HG03280 (cell line): ENCODE data around the gene TSPAN12.

ENCODE experiments used
- ATAC-seq: cut with Tn5 transposase; IDR thresholded peaks from one replicate; pipeline ENCODE4 v1.9.1; 2021; ENCODE audit warnings: mild to moderate bottlenecking, moderate library complexity; ENCODE audit not compliant: unreplicated experiment

Gene TSPAN12

DNA sequence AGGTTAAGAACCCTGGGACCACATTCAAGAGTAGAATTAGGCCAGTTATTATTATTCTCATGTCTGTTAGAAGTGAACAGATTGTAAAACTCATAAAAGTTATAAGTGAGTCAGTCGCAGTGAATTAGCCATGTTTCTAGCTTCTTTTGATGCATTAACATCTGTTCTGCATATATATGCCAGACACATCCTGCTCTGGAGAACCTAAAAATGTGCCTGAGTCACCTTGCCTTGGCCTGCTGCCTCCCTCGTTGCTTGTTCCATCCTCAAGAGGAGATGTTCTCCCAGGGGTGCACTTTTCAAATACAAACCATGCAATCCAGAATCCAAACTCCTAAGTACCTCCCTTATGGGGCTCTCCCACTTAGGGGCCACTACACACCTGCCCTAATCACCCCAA lies 14.8 kb downstream of the TSPAN12 start:
- no peak for ATAC-seq

DNA sequence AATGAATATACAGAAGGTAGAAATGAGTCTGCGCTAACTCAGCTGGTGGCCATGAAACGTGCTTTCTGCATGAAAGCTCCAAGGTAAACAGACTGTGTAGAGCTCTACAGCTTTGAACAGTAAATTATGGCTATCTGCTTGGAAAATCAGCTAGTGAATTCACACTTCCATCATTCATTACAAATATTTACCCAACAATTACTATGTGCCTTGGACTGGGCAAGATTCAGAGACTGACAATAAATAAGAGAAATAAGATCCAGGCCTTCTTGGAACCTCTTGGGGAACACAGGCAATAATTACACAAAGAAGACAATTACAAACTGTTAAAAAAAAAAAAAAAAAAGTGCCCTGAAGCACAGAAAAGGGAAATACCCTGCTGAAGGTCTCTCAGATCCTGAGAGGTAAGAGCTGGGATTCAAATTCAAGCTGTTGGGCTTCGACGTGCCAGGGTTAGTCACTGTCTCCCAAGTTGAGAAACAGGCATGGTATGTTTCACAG lies 15.8 kb downstream of the TSPAN12 start:
- no peak for ATAC-seq

DNA sequence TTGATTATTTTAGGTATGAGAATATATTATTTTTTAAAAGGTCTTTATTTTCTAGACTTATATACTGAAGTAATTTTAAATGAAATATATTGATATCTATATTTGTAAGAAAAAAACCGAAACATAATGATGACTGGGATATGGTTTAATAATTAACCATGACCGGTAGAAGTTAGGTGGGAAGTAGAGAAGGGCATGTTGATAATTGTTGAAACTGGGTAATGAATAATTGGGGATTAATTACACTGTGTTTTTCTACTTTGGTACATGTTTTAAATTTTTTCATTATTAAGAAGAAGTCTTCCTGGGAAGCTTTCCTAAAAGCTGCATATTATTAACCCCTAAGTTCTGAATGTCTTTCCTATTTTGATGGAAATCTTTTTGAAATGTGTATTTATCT lies 16.3 kb downstream of the TSPAN12 start:
- ATAC-seq, result no peak

- peak; percentile 82 for ATAC-seq
These were observed 19.7 kb downstream of the TSPAN12 start for GRCh38 chr7:120838281-120838682.

DNA sequence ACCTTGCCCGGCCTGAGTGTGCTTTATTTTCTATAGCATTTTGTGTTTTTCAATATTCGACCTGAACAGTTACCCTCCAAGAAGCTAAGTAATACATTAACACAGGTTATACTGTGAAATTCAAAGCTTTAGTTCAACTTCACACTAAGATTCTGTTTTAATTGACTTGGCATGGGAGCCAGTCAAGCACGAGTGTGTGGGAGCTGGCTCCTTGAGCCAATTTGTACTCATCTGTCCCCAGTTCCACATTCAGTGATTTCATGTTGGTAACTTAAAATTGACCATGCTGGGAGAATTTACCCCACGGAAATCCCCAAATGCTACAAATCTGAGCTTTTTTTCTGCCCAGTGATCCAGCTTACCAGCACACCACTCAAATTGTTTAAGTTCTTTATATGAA lies 20.3 kb downstream of the TSPAN12 start:
- ATAC-seq, result no peak

DNA sequence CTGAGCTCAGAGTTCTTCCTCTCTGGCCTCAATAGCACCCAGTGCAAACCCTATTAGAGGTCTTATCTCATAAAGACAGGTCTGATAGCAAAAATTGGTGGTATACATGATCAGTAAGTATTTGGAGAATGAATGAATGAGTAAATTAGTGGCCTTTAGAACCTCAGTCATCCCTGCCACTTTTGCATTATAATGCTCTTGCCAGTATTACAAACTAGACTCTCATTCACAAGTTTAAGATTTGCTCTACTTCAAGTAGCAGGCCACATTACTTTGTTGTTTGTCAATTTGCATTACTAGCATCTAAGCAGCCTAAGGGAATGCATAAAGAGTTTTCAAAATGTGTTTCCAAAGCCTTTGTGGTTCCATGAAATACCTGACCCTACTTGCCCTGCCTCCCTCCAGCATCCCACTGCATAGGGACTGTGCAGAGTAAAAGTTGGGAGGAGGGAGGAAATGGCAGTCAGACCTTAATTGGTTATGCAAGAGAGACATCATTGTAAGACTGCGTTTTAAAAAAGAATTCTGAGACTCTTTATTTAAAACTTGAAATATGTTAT lies 21.3 kb downstream of the TSPAN12 start:
- ATAC-seq, result no peak

DNA sequence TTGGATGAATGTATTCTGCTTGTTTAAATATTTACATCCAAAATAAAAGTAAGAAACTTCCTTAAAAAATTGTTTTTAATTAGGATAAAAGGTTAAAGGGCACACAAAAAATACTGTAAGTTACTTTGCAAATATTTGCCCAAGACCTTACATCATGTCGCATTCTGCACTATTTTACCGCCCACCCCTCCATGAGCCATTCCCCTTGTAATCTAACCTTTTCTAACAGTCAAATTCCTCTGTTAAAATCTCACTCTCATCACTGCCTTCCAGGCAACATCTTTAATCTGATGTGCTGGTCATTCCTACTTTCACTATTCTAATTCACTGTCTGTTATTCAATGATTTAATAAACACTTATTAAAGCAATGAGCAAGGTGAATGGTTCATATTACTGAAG lies 23.2 kb downstream of the TSPAN12 start:
- no peak for ATAC-seq

GRCh38 chr7:120833546-120833945 lies 24.4 kb downstream of the TSPAN12 start:
- no peak for ATAC-seq

DNA sequence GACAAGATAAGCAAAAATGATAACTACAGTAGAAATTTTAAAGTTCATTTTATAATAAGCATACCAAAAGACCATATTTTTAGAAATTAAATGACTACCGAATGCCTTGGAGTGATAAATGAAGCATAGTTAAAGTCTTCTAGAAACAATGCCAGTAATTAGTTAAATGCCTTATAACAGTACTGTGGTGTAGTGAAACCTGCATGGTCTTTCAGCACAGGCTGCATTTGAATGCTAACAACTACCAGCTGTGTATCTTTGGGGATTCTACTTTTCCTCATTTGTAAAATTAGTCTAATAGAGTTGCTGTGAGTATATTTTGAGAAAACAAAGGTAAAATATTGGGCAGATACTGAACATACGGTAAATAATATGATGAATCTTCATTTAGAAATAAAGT lies 25.1 kb downstream of the TSPAN12 start:
- no peak for ATAC-seq

DNA sequence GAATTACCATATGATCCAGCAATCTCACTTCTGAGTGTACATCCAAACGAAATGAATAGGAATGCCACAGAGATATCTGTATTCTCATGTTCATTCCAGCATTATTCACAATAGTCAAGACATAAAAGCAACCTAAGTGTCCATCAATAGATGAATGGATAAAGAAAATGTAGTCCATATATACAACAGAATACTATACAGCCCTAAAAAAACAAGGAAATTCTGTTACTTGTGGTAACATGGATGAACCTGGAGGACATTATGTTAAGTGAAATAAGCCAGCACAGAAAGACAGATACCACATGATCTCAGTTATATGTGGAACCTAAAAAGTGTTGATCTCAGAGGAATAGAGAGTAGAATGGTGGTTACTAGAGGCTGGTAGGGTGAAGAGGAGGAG lies 26.7 kb downstream of the TSPAN12 start:
- ATAC-seq, result no peak

- no peak for ATAC-seq
These were observed 28.5 kb downstream of the TSPAN12 start for GRCh38 chr7:120829487-120829886.

GRCh38 chr7:120828528-120828927 lies 29.4 kb downstream of the TSPAN12 start:
- no peak for ATAC-seq

DNA sequence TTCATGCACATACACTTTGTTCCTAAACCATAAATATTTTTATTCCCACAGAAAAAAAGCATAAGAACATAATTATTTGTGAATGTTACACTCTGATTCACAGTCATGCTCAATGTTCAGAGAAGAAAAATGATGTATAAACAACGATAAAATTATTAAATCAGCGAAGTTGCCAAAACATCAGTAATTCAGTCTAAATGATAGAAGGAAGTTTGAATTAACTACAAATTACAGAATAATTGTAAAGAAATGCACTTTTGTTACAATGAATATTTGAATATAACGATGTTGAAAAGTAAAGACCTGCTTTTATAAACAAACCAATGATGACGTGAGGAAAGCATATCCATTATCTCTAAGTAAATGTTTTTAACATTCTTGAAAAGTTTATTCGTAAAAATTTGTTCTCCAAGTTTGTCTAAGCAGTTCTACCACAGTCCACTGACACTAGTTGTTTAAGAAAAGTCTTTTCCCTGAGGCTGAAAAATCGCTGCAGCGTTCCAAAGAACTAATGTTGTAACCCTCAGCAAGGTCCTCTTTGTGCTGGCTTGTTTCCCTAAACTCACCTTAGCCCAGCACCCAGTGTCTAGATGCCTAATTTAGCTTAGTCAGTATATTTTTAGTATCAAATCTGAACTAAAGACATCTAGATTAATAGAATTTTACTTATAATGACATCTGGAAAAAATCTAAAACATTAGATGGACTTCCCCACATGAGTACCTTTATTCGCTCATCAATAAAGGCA lies 30.4 kb downstream of the TSPAN12 start:
- ATAC-seq, result no peak

GRCh38 chr7:120825576-120825975 lies 32.4 kb downstream of the TSPAN12 start:
- no peak for ATAC-seq

- ATAC-seq, result no peak
These were observed 32.8 kb downstream of the TSPAN12 start for GRCh38 chr7:120825152-120825551.

- ATAC-seq, result no peak
These were observed 38.1 kb downstream of the TSPAN12 start for GRCh38 chr7:120819861-120820260.

DNA sequence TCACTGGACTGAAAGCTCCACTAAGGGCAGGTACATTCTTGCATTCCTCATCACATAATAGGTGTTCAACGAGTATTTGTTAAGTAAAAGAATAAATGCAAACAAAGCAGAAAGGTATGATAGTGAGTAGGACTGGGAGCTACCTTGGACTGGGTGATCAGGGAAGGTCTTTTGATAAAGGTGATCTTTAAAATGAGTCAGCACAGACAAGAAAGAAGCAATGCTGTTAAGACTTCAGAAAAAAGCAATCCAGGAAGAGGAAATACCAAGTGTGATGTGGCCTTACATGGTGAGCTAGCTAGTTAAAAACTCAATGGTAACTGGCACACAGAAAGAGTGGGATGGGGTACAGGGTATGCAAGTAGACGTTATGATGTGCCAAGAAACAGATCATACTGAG lies 40.1 kb downstream of the TSPAN12 start:
- ATAC-seq, result no peak

DNA sequence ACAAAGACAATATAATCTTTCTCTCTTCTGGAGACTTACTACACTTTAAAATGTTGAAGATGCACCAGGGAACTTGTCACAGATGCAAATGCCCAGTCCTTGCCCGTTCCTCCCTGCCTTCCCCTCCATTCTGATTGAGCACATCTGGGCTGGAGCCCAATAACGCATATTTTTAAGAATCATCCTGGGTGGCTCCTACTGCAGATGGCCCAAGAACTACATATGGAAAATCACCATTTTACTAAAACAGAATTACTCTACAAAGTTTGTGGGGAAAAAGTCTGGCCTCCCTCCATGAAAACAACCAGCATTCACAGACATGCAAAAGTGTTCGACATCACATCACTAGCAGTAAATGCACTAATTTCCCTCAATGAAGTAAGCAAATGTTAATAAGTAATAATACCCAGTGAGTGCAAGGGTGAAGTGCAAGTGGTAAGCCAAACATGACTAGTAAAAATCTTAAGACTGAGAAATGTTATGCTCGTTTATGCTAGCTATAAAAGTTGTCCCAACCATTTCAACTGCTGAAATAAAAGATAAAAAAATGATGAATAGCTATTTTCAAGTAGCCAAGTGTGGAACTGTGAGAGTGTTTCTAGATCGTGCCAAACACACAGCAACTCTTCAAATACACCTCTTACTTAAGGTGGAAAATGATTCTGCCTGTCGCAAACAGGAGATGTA lies 43.5 kb downstream of the TSPAN12 start:
- ATAC-seq, result no peak

- ATAC-seq, result no peak
These were observed 44.2 kb downstream of the TSPAN12 start for GRCh38 chr7:120813546-120814252.

DNA sequence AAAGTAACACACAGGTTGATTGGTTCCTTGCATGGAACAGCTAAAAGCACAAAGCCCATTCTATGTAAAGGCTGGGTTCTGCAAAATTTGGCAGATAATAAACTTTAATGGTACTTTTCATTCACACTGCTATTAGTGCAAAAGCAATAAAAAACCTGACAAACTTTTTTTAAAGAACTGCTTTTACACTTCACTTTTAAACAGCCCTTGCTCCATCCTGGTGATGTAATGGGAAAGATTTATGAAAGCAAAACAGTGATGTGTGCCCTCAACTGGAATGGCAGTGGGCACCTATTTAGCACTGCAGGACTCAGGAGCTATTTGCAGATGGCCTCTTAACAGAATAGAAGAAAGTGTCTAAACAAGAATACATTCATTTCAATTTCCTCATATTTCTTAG lies 44.9 kb downstream of the TSPAN12 start:
- ATAC-seq, result no peak

DNA sequence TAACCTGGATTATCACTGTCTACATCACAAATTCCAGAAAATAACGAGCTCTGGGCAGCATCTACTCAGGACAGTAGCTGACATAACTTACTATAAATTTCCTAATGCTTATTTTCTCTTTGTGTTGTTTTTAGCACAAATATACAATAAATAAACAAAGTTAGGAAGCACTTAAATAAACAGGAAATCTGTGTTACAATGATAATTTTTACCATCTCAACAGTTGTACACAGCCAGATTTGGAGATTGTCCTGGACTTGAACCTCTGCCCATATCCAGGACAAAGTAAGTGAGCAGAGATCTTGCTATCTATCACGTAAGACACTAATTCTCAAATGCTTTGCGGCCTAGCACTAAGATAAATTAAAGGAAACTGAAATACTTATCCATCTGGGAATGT lies 48.7 kb downstream of the TSPAN12 start:
- ATAC-seq, result no peak

- ATAC-seq, result no peak
These were observed 50.6 kb downstream of the TSPAN12 start for GRCh38 chr7:120807390-120807789.
